GM12878 (cell line): ENCODE results near the gene VWA3A. TPM values are rescaled to one million over a fixed set of nuclear protein-coding genes. Genes with fewer than 3 reads are reported as not detected.

Experiments
- ATAC-seq: fragments of 200-7000 bp; cut with Tn5 transposase; 3 replicates; pipeline ENCODE4 v1.9.1; 2020; ENCODE audit warnings: mild to moderate bottlenecking, moderate library complexity
- BruUV-seq: library from RNA; stranded (reverse); fragments of 400-500 nt; replicated peaks from 2 replicates; lab custom pipeline; 2021; lab: Mats Ljungman, UMichigan
- CTCF ChIA-PET: fragments of 300-600 bp; sonication (Branson Sonifier 250); formaldehyde crosslinking; extraction: SDS; loops from one replicate; lab custom pipeline; 2021; ENCODE audit warnings: inconsistent platforms; lab: Yijun Ruan, JAX
- POLR2A ChIA-PET: fragments of 350-600 bp; formaldehyde crosslinking; extraction: SDS; loops from one replicate; lab custom pipeline; 2021; ENCODE audit warnings: inconsistent platforms; lab: Charles Lee
- RAD21 ChIA-PET: fragments of 300-600 bp; sonication (Branson Sonifier 250); formaldehyde crosslinking; loops from one replicate; lab custom pipeline; 2023; ENCODE audit warnings: antibody characterized with exemption; ENCODE audit not compliant: unreplicated experiment; lab: Charles Lee
- SMC1A ChIA-PET: fragments of 300-600 bp; sonication (Branson Sonifier 250); formaldehyde crosslinking; loops from one replicate; lab custom pipeline; 2023; ENCODE audit not compliant: unreplicated experiment, uncharacterized antibody; lab: Charles Lee
- DNase-seq: peaks from one replicate; pipeline ENCODE4 v3.0.0-alpha.2; 2011; ENCODE audit warnings: low read depth, low spot score
- FAIRE-seq: peaks from 3 replicates; lab custom pipeline; 2011; peaks lifted over from hg19 to GRCh38; lab: Jason Lieb, UNC
- H2AFZ ChIP-seq: 2 replicates; pipeline ENCODE4 v1.6.0; 2011; ENCODE audit warnings: low read depth, low read length, control low read depth; ENCODE audit not compliant: control insufficient read depth
- H3K27ac ChIP-seq: 2 replicates; pipeline ENCODE4 v1.5.1; 2011; ENCODE audit warnings: control low read depth; ENCODE audit not compliant: control insufficient read depth, insufficient read depth
- H3K27me3 ChIP-seq, 2 experiments: replicated peaks in 1 of 2; 2 replicates each; pipeline versions ENCODE4 v1.6.0 to v1.6.1; 2011; ENCODE audit warnings: low read length in 1 of 2; ENCODE audit not compliant: control insufficient read depth in 2 of 2, insufficient read depth in 2 of 2
- H3K36me3 ChIP-seq, 2 experiments: 2 replicates each; pipeline ENCODE4 v1.5.1; 2011; ENCODE audit warnings: low read length in 1 of 2; ENCODE audit not compliant: control insufficient read depth in 2 of 2, insufficient read depth in 2 of 2
- H3K4me1 ChIP-seq: 2 replicates; pipeline ENCODE4 v1.6.1; 2011; ENCODE audit warnings: mild to moderate bottlenecking, low read length, moderate library complexity, mixed read lengths; ENCODE audit not compliant: control insufficient read depth, insufficient read depth
- H3K4me2 ChIP-seq: 2 replicates; pipeline ENCODE4 v1.6.0; 2011; ENCODE audit warnings: control low read depth; ENCODE audit not compliant: control insufficient read depth, insufficient read depth
- H3K4me3 ChIP-seq: fragments of 200-600 bp; sonication (generic); 2 replicates; pipeline ENCODE4 v1.5.1; 2016
- H3K79me2 ChIP-seq: 2 replicates; pipeline ENCODE4 v1.6.0; 2011; ENCODE audit warnings: low read length; ENCODE audit not compliant: control insufficient read depth, insufficient read depth
- H3K9ac ChIP-seq: 2 replicates; pipeline ENCODE4 v1.8.0; 2011; ENCODE audit warnings: low read length, control low read depth, mixed read lengths; ENCODE audit not compliant: control insufficient read depth, insufficient read depth
- H3K9me3 ChIP-seq: replicated peaks from 3 replicates; pipeline ENCODE4 v1.5.1; 2011; ENCODE audit warnings: mild to moderate bottlenecking, low read length; ENCODE audit not compliant: control insufficient read depth, insufficient read depth
- H4K20me1 ChIP-seq: 2 replicates; pipeline ENCODE4 v1.6.0; 2011; ENCODE audit not compliant: control insufficient read depth, insufficient read depth
- CBFB ChIP-seq: IDR thresholded peaks from 2 replicates; pipeline ENCODE4 v1.6.1; 2016; ENCODE audit warnings: antibody characterized with exemption, low read depth
- CBX3 ChIP-seq: fragments of 200-600 bp; sonication (generic); IDR thresholded peaks from 2 replicates; pipeline ENCODE4 v1.6.1; 2016; ENCODE audit warnings: low read depth, borderline replicate concordance
- CBX5 ChIP-seq: sonication (generic); IDR thresholded peaks from 2 replicates; pipeline ENCODE4 v1.6.1; 2016; ENCODE audit warnings: low read depth, moderate library complexity, mild to moderate bottlenecking, inconsistent platforms
- HDGF ChIP-seq: fragments of 450-650 bp; IDR thresholded peaks from 2 replicates; pipeline ENCODE4 v1.6.1; 2016; ENCODE audit warnings: antibody characterized with exemption
- LARP7 ChIP-seq: fragments of 450-650 bp; IDR thresholded peaks from 2 replicates; pipeline ENCODE4 v1.6.1; 2017; ENCODE audit warnings: mild to moderate bottlenecking
- NFYA ChIP-seq: IDR thresholded peaks from 2 replicates; pipeline ENCODE4 v1.6.1; 2011; ENCODE audit warnings: low read depth, mild to moderate bottlenecking, low read length, improper control_type of control experiment, borderline replicate concordance
- NFYB ChIP-seq: IDR thresholded peaks from 2 replicates; pipeline ENCODE4 v1.6.1; 2011; ENCODE audit warnings: low read depth, mild to moderate bottlenecking, low read length, improper control_type of control experiment, moderate library complexity; ENCODE audit not compliant: insufficient read depth
- NR2C1 ChIP-seq: fragments of 450-650 bp; IDR thresholded peaks from 2 replicates; pipeline ENCODE4 v1.6.1; 2017; ENCODE audit warnings: antibody characterized with exemption, mild to moderate bottlenecking, moderate library complexity
- NR2F1 ChIP-seq: fragments of 450-650 bp; conservative IDR thresholded peaks from 2 replicates; pipeline ENCODE4 v1.6.1; 2017; ENCODE audit warnings: mild to moderate bottlenecking
- SPI1 ChIP-seq: IDR thresholded peaks from 2 replicates; pipeline ENCODE4 v1.6.1; 2011; ENCODE audit warnings: low read depth, mild to moderate bottlenecking, low read length, moderate library complexity, borderline replicate concordance; ENCODE audit not compliant: insufficient read depth
- SUZ12 ChIP-seq: fragments of 200-600 bp; sonication (generic); IDR thresholded peaks from one replicate; pipeline ENCODE4 v1.6.1; 2018; ENCODE audit warnings: antibody characterized with exemption, mild to moderate bottlenecking; ENCODE audit not compliant: unreplicated experiment
- WGBS: methylation state at CpG from one replicate; pipeline ENCODE4 v1.1.6; 2016; ENCODE audit warnings: low lambda C conversion rate; ENCODE audit not compliant: insufficient replicate concordance, insufficient coverage; ENCODE audit errors: missing lambda C conversion rate; 5-methylcytosine and 5-hydroxymethylcytosine counted together
- in situ Hi-C: fragments of 300-500 bp; cut with MboI; formaldehyde crosslinking; loops from 9 replicates; pipeline ENCODE4 v1.14.3; 2018; ENCODE audit warnings: mixed read lengths
- intact Hi-C: fragments of 100-400 bp; cut with micrococcal nuclease; formaldehyde crosslinking; loops from one replicate; pipeline ENCODE4 v1.14.2; 2022; ENCODE audit not compliant: unreplicated experiment
- polyA plus RNA-seq, 11 experiments: library from polyadenylated mRNA; depleted of rRNA in 4 of 11; unstranded in 6 of 11; stranded (reverse) in 5 of 11; fragments of >200 nt; fragmentation: Nextera tagmentation in 4 of 11; fragmentation: Illumina TruSeq in 1 of 11; extraction: Ambion mirVana in 4 of 11; extraction: Trizol in 1 of 11; gene quantifications; 1 replicate in 1 of 11; 2 replicates in 10 of 11; pipeline versions ENCODE4 v1.2.1 to v1.2.3, GENCODE V29; 2011 to 2016; ENCODE audit warnings: inconsistent platforms in 2 of 11, missing spikeins in 2 of 11, low read depth in 1 of 11
- total RNA-seq, 4 experiments: library from RNA; depleted of rRNA in 3 of 4; stranded (reverse); fragments of >200 nt in 3 of 4; fragmentation: Illumina TruSeq in 1 of 4; extraction: Trizol in 1 of 4; gene quantifications; 2 replicates each; pipeline versions ENCODE4 v1.2.1 to v1.2.3, GENCODE V29; 2013 to 2021
- TF ChIP-seq, protein P1 (sequence below): fragments of 450-650 bp; IDR thresholded peaks from 2 replicates; pipeline ENCODE4 v1.6.1; 2017; ENCODE audit warnings: mild to moderate bottlenecking

The VWA3A gene
- total and polyA plus RNA-seq, 10 of the 15 experiments (the other 5 are each of a cell fraction or from before 2014, with no cell fraction given): 0.01 TPM; not detected in 9

DNA sequence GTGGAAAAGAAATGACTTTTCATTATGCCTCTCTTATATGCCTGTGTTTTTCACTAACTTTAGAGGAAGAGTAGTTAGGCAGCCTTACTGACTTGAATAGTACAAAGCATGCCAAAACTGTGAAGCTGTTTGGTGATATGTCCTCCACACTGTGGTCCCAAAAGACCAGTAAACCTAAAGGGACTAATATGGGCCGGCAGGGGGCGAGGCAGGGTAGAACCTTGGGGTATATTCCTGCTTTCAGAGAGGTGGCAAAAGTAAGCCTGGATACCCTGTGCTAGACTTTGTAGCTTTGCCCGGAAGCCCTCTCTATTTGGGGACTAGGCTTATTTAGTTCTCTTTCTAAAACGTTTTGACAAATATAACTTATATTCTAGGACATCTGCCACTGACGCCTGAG, 36.5 kb upstream of the VWA3A start:
- ChIA-PET CTCF (interaction anchor here (0.9 to 2.0 kb wide), 5 partner anchors 9 to 54 kb away, joined by 3 to 13 read pairs (median 4); no protein-coding TSS in a partner anchor), RAD21 (interaction anchor here (1.2 to 1.9 kb wide), 2 partner anchors 22 to 39 kb away, joined by 4 to 13 read pairs; no protein-coding TSS in a partner anchor), POLR2A (interaction anchor here (0.7 kb wide), 1 partner anchor 417 kb away, joined by 6 read pairs; no protein-coding TSS in a partner anchor), SMC1A (interaction anchor here (0.6 to 3.7 kb wide), 6 partner anchors 15 to 59 kb away, joined by 3 to 11 read pairs (median 4); no protein-coding TSS in a partner anchor)
- Histone ChIP-seq H3K4me2 (no peak overlapping the region), H2AFZ (no peak overlapping the region), H3K79me2 (no peaks in the 10 kb centered on the region), H3K27ac (no peak overlapping the region), H3K4me1 (peaks cover 4% of the 10 kb centered on the region; the same call in 1 of the 2 replicates), H3K27me3 (no peaks in the 10 kb centered on the region), H4K20me1 (no peaks in the 10 kb centered on the region), H3K9ac (no peak overlapping the region), H3K9me3 (no peaks in the 10 kb centered on the region; the same call in 2 of the 3 replicates), H3K36me3 (no peaks in the 10 kb centered on the region), H3K4me3 (no peak overlapping the region)
- BruUV-seq: no TSS peak
- FAIRE-seq (no peak), ATAC-seq (no peak), DNase-seq (no peak)
- intact Hi-C loops: no loop called here
- 94% methylated on average over 5 of the region's 5 CpGs for WGBS
- in situ Hi-C loops: no loop called here
- no peak for TF ChIP-seq NR2C1
- TF ChIP-seq SUZ12: no peak
- no peak for TF ChIP-seq NR2F1
- TF ChIP-seq SPI1: no peak
- TF ChIP-seq, protein P1, sequence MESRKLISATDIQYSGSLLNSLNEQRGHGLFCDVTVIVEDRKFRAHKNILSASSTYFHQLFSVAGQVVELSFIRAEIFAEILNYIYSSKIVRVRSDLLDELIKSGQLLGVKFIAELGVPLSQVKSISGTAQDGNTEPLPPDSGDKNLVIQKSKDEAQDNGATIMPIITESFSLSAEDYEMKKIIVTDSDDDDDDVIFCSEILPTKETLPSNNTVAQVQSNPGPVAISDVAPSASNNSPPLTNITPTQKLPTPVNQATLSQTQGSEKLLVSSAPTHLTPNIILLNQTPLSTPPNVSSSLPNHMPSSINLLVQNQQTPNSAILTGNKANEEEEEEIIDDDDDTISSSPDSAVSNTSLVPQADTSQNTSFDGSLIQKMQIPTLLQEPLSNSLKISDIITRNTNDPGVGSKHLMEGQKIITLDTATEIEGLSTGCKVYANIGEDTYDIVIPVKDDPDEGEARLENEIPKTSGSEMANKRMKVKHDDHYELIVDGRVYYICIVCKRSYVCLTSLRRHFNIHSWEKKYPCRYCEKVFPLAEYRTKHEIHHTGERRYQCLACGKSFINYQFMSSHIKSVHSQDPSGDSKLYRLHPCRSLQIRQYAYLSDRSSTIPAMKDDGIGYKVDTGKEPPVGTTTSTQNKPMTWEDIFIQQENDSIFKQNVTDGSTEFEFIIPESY: no peak
- no peak for TF ChIP-seq LARP7
- no peak for TF ChIP-seq HDGF
- TF ChIP-seq NFYB: no peak
- no peak for TF ChIP-seq CBFB
- TF ChIP-seq CBX5: no peak
- no peak for TF ChIP-seq NFYA
- TF ChIP-seq CBX3: no peak
- TF ChIP-seq, all 136 proteins: peak for 0
